ENCODE data around the gene F12. TPM values are rescaled to one million over a fixed set of nuclear protein-coding genes. Genes with fewer than 3 reads are reported as not detected.

The F12 gene
- polyA plus RNA-seq, 1 of the 3 experiments (the other 2 are of a cell fraction), result 4.3 TPM

DNA sequence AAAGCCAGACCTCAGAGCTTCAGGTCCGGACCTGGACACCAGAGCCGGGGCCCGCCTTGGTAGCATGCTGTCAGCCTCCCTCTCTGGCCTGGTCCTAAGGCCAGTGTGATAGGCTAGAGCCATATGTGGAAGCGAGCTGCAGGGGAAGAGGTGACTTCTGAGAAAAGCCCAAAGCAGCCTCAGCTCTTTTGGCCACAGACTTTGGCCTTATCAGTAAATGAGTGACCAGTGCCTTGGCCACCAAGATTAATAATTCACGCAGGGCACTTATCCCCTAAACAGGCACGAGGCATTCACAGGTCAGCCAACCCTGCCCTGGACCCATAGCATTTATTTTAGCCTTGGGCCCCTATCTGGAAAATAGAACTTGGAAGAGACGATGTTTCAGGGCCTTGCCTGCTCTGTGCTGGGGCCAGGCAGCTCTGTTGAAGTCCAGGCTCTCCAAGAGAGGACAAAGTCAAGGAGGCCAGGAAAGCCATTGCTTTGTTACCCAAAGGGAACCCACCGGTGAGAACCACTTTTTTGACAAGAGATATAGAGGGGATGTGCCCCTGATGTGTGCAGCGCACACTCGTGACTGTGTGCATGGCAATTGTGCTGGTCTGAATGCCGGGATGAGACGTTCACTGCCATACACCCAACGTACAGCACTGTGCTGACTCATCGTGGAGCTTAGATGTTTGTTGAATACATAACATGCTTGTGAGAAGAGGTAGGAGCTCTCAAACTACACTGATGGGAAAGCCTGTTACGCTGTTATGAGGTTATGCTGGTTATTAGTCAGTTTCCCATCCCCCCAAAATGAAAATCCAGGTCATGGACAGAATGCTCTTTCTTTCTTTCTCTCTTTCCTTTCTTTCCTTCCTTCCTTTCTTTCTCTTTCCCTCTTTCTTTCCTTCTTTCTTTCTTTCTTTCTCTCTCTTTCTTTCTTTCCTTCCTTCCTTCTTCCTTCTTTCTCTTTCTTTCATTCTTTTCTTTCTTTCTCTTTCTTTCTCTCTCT, 30.2 kb downstream of the F12 start:
- TF ChIP-seq CTCF (IDR thresholded peaks at IDR 0.05) (no peak), FOSL2 (IDR thresholded peaks at IDR 0.05; ENCODE audit: borderline replicate concordance, low read depth) (peak; percentile 37; the same call in 1 of the 2 replicates)
- CTCF ChIA-PET, result interaction anchor here (0.9 to 8.3 kb wide), 10 partner anchors 10 to 122 kb away, joined by 3 to 58 read pairs (median 5); partner anchors contain the start of gene DBN1
- WGBS (ENCODE audit: low lambda C conversion rate), result 68% methylated on average over 14 of the region's 15 CpGs
- Histone ChIP-seq H3K4me1 (ENCODE audit: control insufficient read depth in 1 of 2, insufficient read depth in 2 of 2, low read depth in 1 of 2, low read length in 1 of 2) (peaks cover 0 to 7% of the 10 kb centered on the region in 2 experiments; a peak in 2 of 4 replicates), H3K9ac (no peak overlapping the region), H2AFZ (ENCODE audit: low read depth) (peak overlapping the region; percentile 71), H3K27me3 (ENCODE audit: insufficient read depth) (no peaks in the 10 kb centered on the region), H3K4me3 (ENCODE audit: low read depth in 2 of 2, low read length in 1 of 2) (no peak overlapping the region), H3K79me2 (ENCODE audit: insufficient read depth) (no peaks in the 10 kb centered on the region), H3K9me2 (no peaks in the 10 kb centered on the region), H3K27ac (ENCODE audit: low read depth in 2 of 2, low read length in 1 of 2) (peak overlapping the region in 1 of 2 experiments; percentile 10; a peak in 2 of 4 replicates), H3K9me3 (no peaks in the 10 kb centered on the region), H3K36me3 (replicated peaks in 1 of 2; ENCODE audit: control insufficient read depth in 1 of 2, insufficient read depth in 2 of 2, low read length in 1 of 2) (no peaks in the 10 kb centered on the region), H4K20me1 (ENCODE audit: insufficient read depth) (no peaks in the 10 kb centered on the region), H3K4me2 (no peak overlapping the region; the same call in 1 of the 2 replicates), H3F3A (replicated peaks; ENCODE audit: insufficient read depth) (peaks cover 4% of the 10 kb centered on the region)
- DNase-seq, result no peak
- POLR2A ChIA-PET, result no interaction called here

DNA sequence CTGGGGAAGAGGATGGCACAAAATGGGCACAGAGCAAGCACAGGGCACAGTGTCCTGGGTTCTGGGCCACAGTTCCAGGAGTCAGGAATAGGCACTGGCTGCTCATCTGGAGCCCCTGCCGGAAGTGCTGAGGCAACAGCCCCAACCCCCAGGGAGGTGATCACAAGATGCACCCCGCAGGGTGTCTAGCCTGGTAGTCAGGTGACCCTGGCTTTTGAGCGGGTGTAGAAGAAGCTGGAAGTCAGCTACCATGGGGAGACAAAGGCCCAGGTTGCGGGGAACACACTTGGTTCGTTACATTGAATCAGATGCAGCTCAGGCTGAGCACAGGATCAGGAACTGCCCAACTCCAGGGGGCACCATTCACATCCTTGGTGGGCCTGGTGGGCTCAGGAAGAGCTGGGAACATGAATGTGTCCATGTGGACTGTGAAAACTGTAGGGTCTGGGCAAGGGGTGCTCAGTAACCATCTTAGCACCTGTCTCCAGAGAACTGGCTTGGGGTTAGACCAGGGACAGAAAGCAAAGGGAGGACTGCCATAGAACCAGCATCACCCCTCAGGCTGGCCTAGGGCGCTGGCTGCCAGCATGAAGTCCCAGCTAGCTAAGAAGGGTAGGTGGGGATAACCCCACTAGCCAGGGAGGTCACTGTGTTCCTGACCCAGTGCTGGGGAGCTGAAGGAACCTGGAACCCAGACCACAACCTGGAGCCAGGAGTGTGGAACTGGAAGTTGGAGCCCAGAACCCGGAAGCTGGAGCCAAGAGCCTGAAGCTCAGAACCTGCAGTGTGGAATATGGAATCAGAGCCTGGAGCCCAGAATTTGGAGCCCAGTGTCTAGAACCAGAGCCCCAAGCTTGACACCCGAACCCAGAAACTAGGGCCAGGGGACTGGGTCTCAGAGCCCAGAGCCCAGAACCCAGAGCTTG, 31.2 kb downstream of the F12 start:
- Histone ChIP-seq H3K79me2 (ENCODE audit: insufficient read depth) (no peaks in the 10 kb centered on the region), H3K9me3 (no peaks in the 10 kb centered on the region), H3K9me2 (no peaks in the 10 kb centered on the region), H3F3A (replicated peaks; ENCODE audit: insufficient read depth) (peaks cover 4% of the 10 kb centered on the region), H2AFZ (ENCODE audit: low read depth) (no peak overlapping the region), H3K4me1 (ENCODE audit: control insufficient read depth in 1 of 2, insufficient read depth in 2 of 2, low read depth in 1 of 2, low read length in 1 of 2) (peaks cover 0 to 7% of the 10 kb centered on the region in 2 experiments; a peak in 2 of 4 replicates), H4K20me1 (ENCODE audit: insufficient read depth) (no peaks in the 10 kb centered on the region), H3K27me3 (ENCODE audit: insufficient read depth) (no peaks in the 10 kb centered on the region), H3K4me2 (no peak overlapping the region), H3K27ac (ENCODE audit: low read depth in 2 of 2, low read length in 1 of 2) (no peak overlapping the region), H3K36me3 (replicated peaks in 1 of 2; ENCODE audit: control insufficient read depth in 1 of 2, insufficient read depth in 2 of 2, low read length in 1 of 2) (no peaks in the 10 kb centered on the region), H3K4me3 (ENCODE audit: low read depth in 2 of 2, low read length in 1 of 2) (no peak overlapping the region), H3K9ac (no peak overlapping the region)
- ChIA-PET CTCF (interaction anchor here (0.9 to 8.3 kb wide), 10 partner anchors 9 to 123 kb away, joined by 3 to 58 read pairs (median 5); partner anchors contain the start of gene DBN1), POLR2A (no interaction called here)
- TF ChIP-seq CTCF (IDR thresholded peaks at IDR 0.05) (no peak), GATA2 (CRISPR knock-in tag; IDR thresholded peaks at IDR 0.05) (no peak), FOXM1 (IDR thresholded peaks at IDR 0.05; ENCODE audit: low read depth) (no peak), RCOR1 (IDR thresholded peaks at IDR 0.05; ENCODE audit: low read length) (no peak), NFIC (IDR thresholded peaks at IDR 0.05; ENCODE audit: borderline replicate concordance) (no peak), EP300 (IDR thresholded peaks at IDR 0.05; ENCODE audit: borderline replicate concordance in 1 of 2, low read depth in 1 of 2, low read length in 1 of 2) (no peak), ZBTB33 (IDR thresholded peaks at IDR 0.05; ENCODE audit: borderline replicate concordance, low read depth) (no peak), TCF12 (IDR thresholded peaks at IDR 0.05) (no peak), ELF1 (IDR thresholded peaks at IDR 0.05) (no peak), FOXJ3 (CRISPR knock-in tag; IDR thresholded peaks at IDR 0.05) (no peak), FOSL2 (IDR thresholded peaks at IDR 0.05; ENCODE audit: borderline replicate concordance, low read depth) (no peak), RFX5 (IDR thresholded peaks at IDR 0.05; ENCODE audit: low read length) (no peak), TAF1 (IDR thresholded peaks at IDR 0.05; ENCODE audit: borderline replicate concordance, low read depth, low read length) (no peak), SMC3 (IDR thresholded peaks at IDR 0.05; ENCODE audit: low read depth, low read length) (no peak)
- DNase-seq, result no peak
- 90% methylated on average over 7 of the region's 8 CpGs for WGBS (ENCODE audit: low lambda C conversion rate)
